Gastrocnemius medialis (tissue), 4 donors: ENCODE data around the gene BAG5. TPM values are rescaled to one million over a fixed set of nuclear protein-coding genes. Genes with fewer than 3 reads are reported as not detected.
A peak's percentile ranks its signal among the peaks of the same experiment; 100 is the strongest.

Experiments used
- ATAC-seq, 2 donors: fragments of 150-250 bp; one replicate each; pipeline ENCODE4 v1.9.1; 2016
- DNase-seq, 2 donors: peaks; one replicate each; pipeline ENCODE4 v3.0.0-alpha.2; 2019
- H3K27ac ChIP-seq, 4 donors: fragments of 200-600 bp; sonication (generic); 1 replicate in 1 of 4; 2 replicates in 3 of 4; pipeline ENCODE4 v1.5.1; 2016 to 2018; ENCODE audit warnings: mild to moderate bottlenecking in 2 of 4, moderate library complexity in 1 of 4
- H3K27me3 ChIP-seq, 3 donors: fragments of 200-600 bp; sonication (generic) in 2 of 3; 1 replicate in 1 of 3; 2 replicates in 2 of 3; pipeline versions ENCODE4 v1.5.1 to v1.6.0; 2016 to 2019; ENCODE audit warnings: mild to moderate bottlenecking in 1 of 3, moderate library complexity in 1 of 3
- H3K36me3 ChIP-seq, 2 donors: fragments of 200-600 bp; sonication (generic) in 1 of 2; one replicate each; pipeline ENCODE4 v1.5.1; 2017 to 2018
- H3K4me1 ChIP-seq, 2 donors: fragments of 200-600 bp; sonication (generic) in 1 of 2; one replicate each; pipeline ENCODE4 v1.5.1; 2016 to 2017; ENCODE audit warnings: mild to moderate bottlenecking in 2 of 2
- H3K4me3 ChIP-seq, 4 donors: fragments of 200-600 bp; sonication (generic) in 3 of 4; 1 replicate in 1 of 4; 2 replicates in 3 of 4; pipeline ENCODE4 v1.5.1; 2016 to 2019; ENCODE audit warnings: mild to moderate bottlenecking in 2 of 4
- H3K9me3 ChIP-seq, 3 donors: fragments of 200-600 bp; sonication (generic) in 2 of 3; 1 replicate in 1 of 3; 2 replicates in 2 of 3; pipeline ENCODE4 v1.5.1; 2016 to 2019
- POLR2A ChIP-seq, 2 donors: fragments of 450-650 bp; IDR thresholded peaks; one replicate each; pipeline ENCODE4 v1.6.1; 2017; ENCODE audit warnings: antibody characterized with exemption in 2 of 2, mild to moderate bottlenecking in 2 of 2, moderate library complexity in 2 of 2
- in situ Hi-C, 4 donors: fragments of 200-750 bp; cut with MboI; loops; one replicate each; pipeline versions ENCODE4 v1.15.0 to v1.8.0; 2017; ENCODE audit warnings: low sequenced_read_pairs in 4 of 4
- intact Hi-C: fragments of 100-400 bp; cut with DNase I; formaldehyde crosslinking; loops from one replicate; pipeline ENCODE4 v1.15.1; 2023; ENCODE audit warnings: low total_unique reads
- total RNA-seq, 4 donors: library from RNA; depleted of rRNA; stranded (reverse); fragments of >200 nt; gene quantifications; one replicate each; pipeline versions ENCODE4 v1.1.0 to v1.2.3, GENCODE V29; 2016
- TF ChIP-seq, protein P1 (sequence below), 5 experiments: fragments of 450-650 bp in 3 of 5; fragments of 200-600 bp in 2 of 5; sonication (generic) in 2 of 5; IDR thresholded peaks in 4 of 5; conservative IDR thresholded peaks in 1 of 5; 1 replicate in 4 of 5; 2 replicates in 1 of 5; pipeline ENCODE4 v1.5.1; 2016 to 2019; ENCODE audit warnings: antibody characterized with exemption in 5 of 5, mild to moderate bottlenecking in 3 of 5, moderate library complexity in 3 of 5

BAG5 gene
- total RNA-seq, 4 donors from 2014 or later: 16.9 to 22.6 (median 21.0) TPM

DNA sequence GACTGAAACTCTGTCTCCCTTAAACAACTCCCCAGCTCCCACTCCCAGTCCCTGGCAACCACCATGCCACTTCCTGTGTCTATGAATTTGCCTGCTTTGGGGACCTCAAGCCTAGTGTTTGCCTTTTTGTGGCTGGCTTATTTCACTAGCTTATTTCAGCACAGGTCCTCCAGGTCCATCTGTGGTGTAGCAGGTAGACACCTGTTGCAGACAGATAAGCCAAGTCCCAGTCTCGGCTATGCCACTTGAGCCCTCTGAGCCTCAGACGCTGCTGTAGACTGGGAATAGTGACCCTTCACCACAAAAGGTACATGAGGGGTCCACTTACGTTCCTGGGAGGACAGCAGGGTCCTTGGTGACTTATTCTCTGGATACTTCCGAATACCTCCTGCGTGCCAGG, 42.2 kb upstream of the BAG5 start:
- H3K9me3 ChIP-seq: no peaks in the 10 kb centered on the region
- H3K36me3 ChIP-seq: no peaks in the 10 kb centered on the region
- ATAC-seq (no peak), DNase-seq (no peak)
- intact Hi-C loops (no loop called here), in situ Hi-C loops (no loop called here)
- H3K4me3 ChIP-seq: no peak overlapping the region
- H3K27me3 ChIP-seq: no peaks in the 10 kb centered on the region
- TF ChIP-seq POLR2A (IDR thresholded peaks at IDR 0.05): no peak
- TF ChIP-seq, protein P1, sequence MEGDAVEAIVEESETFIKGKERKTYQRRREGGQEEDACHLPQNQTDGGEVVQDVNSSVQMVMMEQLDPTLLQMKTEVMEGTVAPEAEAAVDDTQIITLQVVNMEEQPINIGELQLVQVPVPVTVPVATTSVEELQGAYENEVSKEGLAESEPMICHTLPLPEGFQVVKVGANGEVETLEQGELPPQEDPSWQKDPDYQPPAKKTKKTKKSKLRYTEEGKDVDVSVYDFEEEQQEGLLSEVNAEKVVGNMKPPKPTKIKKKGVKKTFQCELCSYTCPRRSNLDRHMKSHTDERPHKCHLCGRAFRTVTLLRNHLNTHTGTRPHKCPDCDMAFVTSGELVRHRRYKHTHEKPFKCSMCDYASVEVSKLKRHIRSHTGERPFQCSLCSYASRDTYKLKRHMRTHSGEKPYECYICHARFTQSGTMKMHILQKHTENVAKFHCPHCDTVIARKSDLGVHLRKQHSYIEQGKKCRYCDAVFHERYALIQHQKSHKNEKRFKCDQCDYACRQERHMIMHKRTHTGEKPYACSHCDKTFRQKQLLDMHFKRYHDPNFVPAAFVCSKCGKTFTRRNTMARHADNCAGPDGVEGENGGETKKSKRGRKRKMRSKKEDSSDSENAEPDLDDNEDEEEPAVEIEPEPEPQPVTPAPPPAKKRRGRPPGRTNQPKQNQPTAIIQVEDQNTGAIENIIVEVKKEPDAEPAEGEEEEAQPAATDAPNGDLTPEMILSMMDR (IDR thresholded peaks at IDR 0.05 in 4 of 5, conservative IDR thresholded peaks at IDR 0.05 in 1 of 5): no peak
- peaks cover 17 to 21% of the 10 kb centered on the region in 2 donors for H3K4me1 ChIP-seq
- no peak overlapping the region for H3K27ac ChIP-seq

DNA sequence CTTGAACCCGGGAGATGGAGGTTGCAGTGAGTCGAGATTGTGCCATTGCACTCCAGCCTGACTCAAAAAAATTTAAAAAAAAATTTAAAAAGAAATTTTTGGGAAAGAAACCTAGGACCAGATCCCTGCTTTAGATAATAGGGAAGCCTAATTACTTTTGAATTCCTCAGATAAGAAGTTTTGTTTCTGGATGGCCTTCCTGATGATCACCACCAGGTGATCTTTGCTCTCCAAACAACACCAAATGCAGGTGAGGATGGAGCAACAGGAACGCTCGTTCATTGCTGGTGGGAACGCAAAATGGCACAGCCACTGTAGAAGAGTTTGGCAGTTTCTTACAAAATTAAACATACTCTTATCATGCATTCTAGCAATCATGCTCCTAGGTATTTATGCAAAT, 38.0 kb upstream of the BAG5 start:
- Histone ChIP-seq H3K4me1 (no peaks in the 10 kb centered on the region), H3K9me3 (no peaks in the 10 kb centered on the region), H3K27me3 (no peaks in the 10 kb centered on the region), H3K27ac (no peak overlapping the region), H3K36me3 (no peaks in the 10 kb centered on the region), H3K4me3 (no peak overlapping the region)
- in situ Hi-C loops: no loop called here
- ATAC-seq (no peak), DNase-seq (no peak)
- TF ChIP-seq POLR2A (IDR thresholded peaks at IDR 0.05): no peak
- TF ChIP-seq, protein P1 (IDR thresholded peaks at IDR 0.05 in 4 of 5, conservative IDR thresholded peaks at IDR 0.05 in 1 of 5): no peak
- intact Hi-C loops: no loop called here

DNA sequence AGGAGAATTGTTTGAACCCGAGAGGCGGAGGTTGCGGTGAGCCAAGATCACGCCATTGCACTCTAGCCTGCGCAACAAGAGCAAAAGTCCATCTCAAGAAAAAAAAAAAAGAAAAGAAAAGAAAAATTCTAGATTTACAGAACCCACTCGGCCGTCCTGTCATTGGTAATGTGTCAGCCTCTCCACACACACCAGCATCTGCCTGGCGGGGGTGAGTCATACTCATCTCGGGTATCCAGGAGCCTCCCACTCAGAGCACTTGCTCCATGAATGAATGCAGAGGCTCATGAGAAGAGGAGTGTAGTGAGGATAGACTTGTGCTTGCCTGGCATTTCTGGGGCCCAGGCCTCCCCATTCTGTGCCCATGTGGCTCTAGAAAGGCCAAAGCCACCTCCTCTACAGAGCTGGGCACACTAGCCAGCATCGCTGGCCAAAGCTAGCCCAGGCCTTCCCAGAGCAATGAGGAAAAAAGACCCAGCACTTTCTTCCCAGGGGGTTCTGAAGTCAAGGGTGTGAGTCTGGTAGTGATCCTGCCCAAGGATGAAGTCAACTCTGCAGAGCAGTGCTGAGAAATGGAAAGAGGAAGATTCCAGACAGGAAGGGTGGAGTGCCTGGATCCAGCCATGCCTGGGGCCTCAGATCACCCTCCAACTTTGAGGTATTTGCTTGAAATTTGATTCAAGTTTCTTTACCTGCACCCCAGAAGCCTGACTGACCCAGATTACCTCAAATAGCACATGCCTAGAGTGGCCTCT, 35.3 kb upstream of the BAG5 start:
- H3K9me3 ChIP-seq: no peaks in the 10 kb centered on the region
- no peaks in the 10 kb centered on the region for H3K36me3 ChIP-seq
- H3K4me3 ChIP-seq: no peak overlapping the region
- intact Hi-C loops: no loop called here
- DNase-seq (peak in 1 of 2 donors; percentile 50), ATAC-seq (peak; percentile 74 to 85)
- H3K27me3 ChIP-seq: no peaks in the 10 kb centered on the region
- in situ Hi-C loops: no loop called here
- TF ChIP-seq, protein P1 (IDR thresholded peaks at IDR 0.05 in 4 of 5, conservative IDR thresholded peaks at IDR 0.05 in 1 of 5): no peak
- TF ChIP-seq POLR2A (IDR thresholded peaks at IDR 0.05): no peak
- peaks cover 0 to 5% of the 10 kb centered on the region in 2 donors for H3K4me1 ChIP-seq
- H3K27ac ChIP-seq: no peak overlapping the region

DNA sequence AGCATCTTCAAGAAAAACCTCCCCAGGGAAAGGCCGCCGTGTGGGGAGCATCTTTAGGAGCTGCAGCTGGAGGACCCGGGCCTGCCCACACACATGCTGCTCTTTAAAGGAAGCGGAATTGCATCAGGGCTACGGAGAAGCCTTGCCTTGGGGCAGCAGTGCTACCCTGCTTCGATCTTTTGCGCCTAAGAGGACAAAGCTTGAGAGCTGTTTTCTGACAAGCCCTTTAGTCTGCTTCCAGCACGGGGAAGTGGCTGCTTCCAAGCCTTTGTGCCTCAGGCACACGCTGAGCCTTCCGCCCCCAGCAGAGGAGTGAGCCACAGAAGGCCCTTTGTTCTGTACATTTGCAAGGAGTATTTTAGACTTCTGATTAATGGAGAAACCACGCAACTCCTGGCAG, 31.8 kb upstream of the BAG5 start:
- H3K9me3 ChIP-seq: no peaks in the 10 kb centered on the region
- intact Hi-C loops: no loop called here
- ATAC-seq: peak; percentile 34 to 62
- peaks cover 0 to 5% of the 10 kb centered on the region in 2 donors for H3K4me1 ChIP-seq
- no peak overlapping the region for H3K4me3 ChIP-seq
- H3K27ac ChIP-seq: peak overlapping the region in 2 of 4 donors; percentile 3 to 49
- H3K27me3 ChIP-seq: no peaks in the 10 kb centered on the region
- TF ChIP-seq, protein P1 (IDR thresholded peaks at IDR 0.05 in 4 of 5, conservative IDR thresholded peaks at IDR 0.05 in 1 of 5): no peak
- no peak for TF ChIP-seq POLR2A (IDR thresholded peaks at IDR 0.05)
- H3K36me3 ChIP-seq: peaks cover 0 to 15% of the 10 kb centered on the region in 2 donors
- no peak for DNase-seq
- in situ Hi-C loops: no loop called here
